H9 (cell line): ENCODE measurements around the gene CHCHD6. TPM values are rescaled to one million over a fixed set of nuclear protein-coding genes. Genes with fewer than 3 reads are reported as not detected.

ENCODE experiments used
- DNase-seq: peaks from one replicate; pipeline ENCODE4 v3.0.0-alpha.2; 2017
- H2AFZ ChIP-seq: one replicate; pipeline ENCODE4 v1.6.1; 2013; ENCODE audit warnings: mild to moderate bottlenecking, low read length, control low read depth, moderate library complexity
- H2AK5ac ChIP-seq: 2 replicates; pipeline ENCODE4 v1.6.1; 2013; ENCODE audit warnings: low read length, control low read depth, mixed read lengths; ENCODE audit not compliant: insufficient read length
- H2BK120ac ChIP-seq: one replicate; pipeline ENCODE4 v1.6.1; 2013; ENCODE audit warnings: low read depth, mild to moderate bottlenecking, low read length, control low read depth, inconsistent platforms; ENCODE audit not compliant: poor library complexity, severe bottlenecking
- H2BK12ac ChIP-seq: 2 replicates; pipeline ENCODE4 v1.6.1; 2013; ENCODE audit warnings: low read length, control low read depth, mixed read lengths, low read depth; ENCODE audit not compliant: insufficient read length
- H2BK15ac ChIP-seq: 2 replicates; pipeline ENCODE4 v1.6.1; 2013; ENCODE audit warnings: low read depth, low read length, control low read depth
- H2BK20ac ChIP-seq: one replicate; pipeline ENCODE4 v1.6.1; 2013; ENCODE audit warnings: low read depth, mild to moderate bottlenecking, low read length, control low read depth, inconsistent platforms; ENCODE audit not compliant: poor library complexity, severe bottlenecking
- H2BK5ac ChIP-seq: 2 replicates; pipeline ENCODE4 v1.6.1; 2013; ENCODE audit warnings: low read length, control low read depth, mixed read lengths; ENCODE audit not compliant: insufficient read length
- H3K14ac ChIP-seq: 2 replicates; pipeline ENCODE4 v1.6.1; 2013; ENCODE audit warnings: low read length, control low read depth; ENCODE audit not compliant: insufficient read depth
- H3K18ac ChIP-seq: 2 replicates; pipeline ENCODE4 v1.6.1; 2013; ENCODE audit warnings: low read depth, mild to moderate bottlenecking, mixed read lengths, low read length, control low read depth; ENCODE audit not compliant: insufficient read length
- H3K23ac ChIP-seq: 2 replicates; pipeline ENCODE4 v1.6.1; 2013; ENCODE audit warnings: low read length, control low read depth, mixed read lengths, low read depth; ENCODE audit not compliant: insufficient read length
- H3K23me2 ChIP-seq: 2 replicates; pipeline ENCODE4 v1.6.1; 2013; ENCODE audit warnings: low read depth, mild to moderate bottlenecking, mixed read lengths, low read length, control low read depth; ENCODE audit not compliant: insufficient read length, poor library complexity, severe bottlenecking
- H3K27ac ChIP-seq: 2 replicates; pipeline ENCODE4 v1.5.1; 2013; ENCODE audit warnings: low read length, control low read depth, mixed read lengths, low read depth; ENCODE audit not compliant: insufficient read length
- H3K27me3 ChIP-seq: 2 replicates; pipeline ENCODE4 v1.6.1; 2013; ENCODE audit warnings: low read length, control low read depth, inconsistent platforms; ENCODE audit not compliant: insufficient read depth
- H3K4ac ChIP-seq: 2 replicates; pipeline ENCODE4 v1.6.1; 2013; ENCODE audit warnings: low read depth, mild to moderate bottlenecking, control low read depth, inconsistent platforms, low read length, moderate library complexity
- H3K4me1 ChIP-seq: 2 replicates; pipeline ENCODE4 v1.6.1; 2013; ENCODE audit warnings: low read length, control low read depth, inconsistent platforms; ENCODE audit not compliant: insufficient read depth
- H3K4me2 ChIP-seq: 2 replicates; pipeline ENCODE4 v1.6.1; 2013; ENCODE audit warnings: low read length, control low read depth, mixed read lengths; ENCODE audit not compliant: insufficient read length, insufficient read depth
- H3K56ac ChIP-seq: 2 replicates; pipeline ENCODE4 v1.6.1; 2013; ENCODE audit warnings: low read depth, mild to moderate bottlenecking, mixed read lengths, low read length, control low read depth; ENCODE audit not compliant: insufficient read length
- H3K79me1 ChIP-seq: 2 replicates; pipeline ENCODE4 v1.6.1; 2013; ENCODE audit warnings: low read depth, mild to moderate bottlenecking, moderate library complexity, low read length, control low read depth, inconsistent platforms; ENCODE audit not compliant: insufficient read depth, poor library complexity, severe bottlenecking
- H3K79me2 ChIP-seq: 2 replicates; pipeline ENCODE4 v1.6.1; 2013; ENCODE audit warnings: low read length, control low read depth, inconsistent platforms; ENCODE audit not compliant: insufficient read depth
- H3K9ac ChIP-seq: 2 replicates; pipeline ENCODE4 v1.6.1; 2013; ENCODE audit warnings: low read length, control low read depth, mixed read lengths; ENCODE audit not compliant: insufficient read length; ENCODE audit errors: extremely low read depth
- H3K9me3 ChIP-seq: one replicate; pipeline ENCODE4 v1.6.1; 2013; ENCODE audit warnings: low read depth, low read length, inconsistent platforms; ENCODE audit not compliant: control insufficient read depth
- H3T11ph ChIP-seq: one replicate; pipeline ENCODE4 v1.6.1; 2013; ENCODE audit warnings: mild to moderate bottlenecking, low read length, control low read depth, inconsistent platforms
- H4K20me1 ChIP-seq: one replicate; pipeline ENCODE4 v1.6.1; 2013; ENCODE audit not compliant: control insufficient read depth, insufficient read length, insufficient read depth
- H4K5ac ChIP-seq: 2 replicates; pipeline ENCODE4 v1.6.1; 2013; ENCODE audit warnings: low read depth, mild to moderate bottlenecking, mixed read lengths, low read length, control low read depth; ENCODE audit not compliant: insufficient read length
- H4K8ac ChIP-seq: replicated peaks from 2 replicates; pipeline ENCODE4 v1.6.1; 2013; ENCODE audit warnings: low read length, control low read depth, mixed read lengths, low read depth; ENCODE audit not compliant: insufficient read length
- H4K91ac ChIP-seq: 2 replicates; pipeline ENCODE4 v1.6.1; 2013; ENCODE audit warnings: low read depth, mild to moderate bottlenecking, moderate library complexity, mixed read lengths, low read length, control low read depth; ENCODE audit not compliant: insufficient read length
- H3K27ac Mint-ChIP-seq, 3 experiments: 2 replicates in 2 of 3; 3 replicates in 1 of 3; pipeline ENCODE4 v1.8.0; 2020 to 2021; ENCODE audit warnings: mixed read lengths in 3 of 3, mild to moderate bottlenecking in 1 of 3, moderate library complexity in 1 of 3
- H3K27me3 Mint-ChIP-seq: 2 replicates; pipeline ENCODE4 v1.8.0; 2021; ENCODE audit warnings: low read depth, mild to moderate bottlenecking, moderate library complexity, mixed read lengths
- H3K36me3 Mint-ChIP-seq, 3 experiments: 2 replicates in 2 of 3; 3 replicates in 1 of 3; pipeline ENCODE4 v1.8.0; 2020 to 2021; ENCODE audit warnings: low read depth in 3 of 3, mixed read lengths in 3 of 3; ENCODE audit not compliant: insufficient read depth in 1 of 3
- H3K4me1 Mint-ChIP-seq, 2 experiments: 2 replicates each; pipeline ENCODE4 v1.8.0; 2020; ENCODE audit warnings: mixed read lengths in 2 of 2
- H3K4me3 Mint-ChIP-seq, 2 experiments: 2 replicates in 1 of 2; 3 replicates in 1 of 2; pipeline ENCODE4 v1.8.0; 2020 to 2021; ENCODE audit warnings: mild to moderate bottlenecking in 2 of 2, mixed read lengths in 2 of 2, moderate library complexity in 1 of 2
- H3K9me3 Mint-ChIP-seq, 2 experiments: 2 replicates in 1 of 2; 3 replicates in 1 of 2; pipeline ENCODE4 v1.8.0; 2020; ENCODE audit warnings: mild to moderate bottlenecking in 2 of 2, mixed read lengths in 2 of 2, moderate library complexity in 1 of 2
- CTCF ChIP-seq: fragments of 200-600 bp; sonication (generic); conservative IDR thresholded peaks from 3 replicates; pipeline ENCODE4 v1.8.0; 2021; ENCODE audit warnings: antibody characterized with exemption, mild to moderate bottlenecking
- WGBS: extraction: QIAGEN DNeasy Blood & Tissue Kit; methylation state at CpG from one replicate; pipeline ENCODE4 v1.1.7; 2013; ENCODE audit warnings: missing lambda C conversion rate, low lambda C conversion rate, mixed read lengths; ENCODE audit not compliant: insufficient read length; ENCODE audit errors: extremely low coverage; 5-methylcytosine and 5-hydroxymethylcytosine counted together
- total RNA-seq: library from RNA; stranded (reverse); gene quantifications from 2 replicates; pipeline ENCODE4 v1.2.1, GENCODE V29; 2021

CHCHD6 gene
- total RNA-seq, 1 experiment from 2014 or later: 34.2 TPM

GRCh38 chr3:126696701-126697267, 7.3 kb upstream of the CHCHD6 start:
- no CpG with 5 or more reads among the region's 5 CpGs for WGBS
- no peak overlapping the region for H3K23ac ChIP-seq
- H3K4ac ChIP-seq: no peak overlapping the region
- H3K27ac Mint-ChIP-seq: no peak overlapping the region; a peak in 1 of 7 replicates
- no peaks in the 10 kb centered on the region for H3K79me2 ChIP-seq
- no peak overlapping the region for H2BK12ac ChIP-seq
- H3K9me3 Mint-ChIP-seq: peaks cover 3 to 4% of the 10 kb centered on the region in 2 experiments; a peak in 3 of 5 replicates
- H3K56ac ChIP-seq: no peak overlapping the region
- H3K9ac ChIP-seq: no peak overlapping the region
- TF ChIP-seq CTCF: no peak
- H3K4me3 Mint-ChIP-seq: no peak overlapping the region
- no peak overlapping the region for H2BK5ac ChIP-seq
- no peak overlapping the region for H3T11ph ChIP-seq
- DNase-seq: no peak
- peaks cover 2% of the 10 kb centered on the region for H3K27me3 Mint-ChIP-seq
- H4K20me1 ChIP-seq: no peaks in the 10 kb centered on the region
- no peak overlapping the region for H2BK20ac ChIP-seq
- no peak overlapping the region for H3K18ac ChIP-seq
- no peaks in the 10 kb centered on the region for H3K9me3 ChIP-seq
- H4K91ac ChIP-seq: no peak overlapping the region
- H3K4me1 ChIP-seq: no peaks in the 10 kb centered on the region
- H2BK15ac ChIP-seq: no peak overlapping the region
- H3K27ac ChIP-seq: no peak overlapping the region
- H2BK120ac ChIP-seq: no peak overlapping the region
- H2AFZ ChIP-seq: no peak overlapping the region
- H3K23me2 ChIP-seq: no peaks in the 10 kb centered on the region
- no peak overlapping the region for H4K5ac ChIP-seq
- peaks cover 4 to 9% of the 10 kb centered on the region in 2 experiments; a peak in 2 of 4 replicates for H3K4me1 Mint-ChIP-seq
- H2AK5ac ChIP-seq: no peak overlapping the region
- H4K8ac ChIP-seq: no peak overlapping the region
- no peaks in the 10 kb centered on the region for H3K79me1 ChIP-seq
- no peak overlapping the region for H3K14ac ChIP-seq
- H3K36me3 Mint-ChIP-seq: no peaks in the 10 kb centered on the region
- no peak overlapping the region for H3K4me2 ChIP-seq
- no peaks in the 10 kb centered on the region for H3K27me3 ChIP-seq
